ENCODE results near the gene EIF2AK3.

- TF ChIP-seq CTCF (conservative IDR thresholded peaks at IDR 0.05 in 1 of 2, IDR thresholded peaks at IDR 0.05 in 1 of 2; ENCODE audit: low read depth in 1 of 2, low read length in 2 of 2) (no peak), EZH2 (IDR thresholded peaks at IDR 0.05; ENCODE audit: low read length, missing control alignments) (no peak)
These were observed 52.2 kb downstream of the EIF2AK3 start for GRCh38 chr2:88575051-88575450.

Measured in fibroblast of lung (primary cell).